Activated naive CD8-positive, alpha-beta T cell treated with anti-CD3 and anti-CD28 coated beads, Interleukin-2, amount 50 U/mL, for 16 hours (primary cell): Measurements from ENCODE around the gene POT1.
A peak's percentile ranks its signal among the peaks of the same experiment; 100 is the strongest.
"Not testable (repeated sequence)": the region's sequence is repeated elsewhere in the genome, so short reads cannot be mapped to it uniquely, and the experiment has no call there.

Source experiments
- DNase-seq: peaks from one replicate; pipeline ENCODE4 v3.0.0-alpha.2; 2020; ENCODE audit warnings: low read depth, low spot score

POT1 gene

GRCh38 chr7:124929467-124930172 lies at the start of gene POT1:
Gene POT1 (minus strand): TSS chr7:124929825. CDS start chr7:124897173, 32,652 bp downstream.
- DNase-seq = peak; percentile 93

DNA sequence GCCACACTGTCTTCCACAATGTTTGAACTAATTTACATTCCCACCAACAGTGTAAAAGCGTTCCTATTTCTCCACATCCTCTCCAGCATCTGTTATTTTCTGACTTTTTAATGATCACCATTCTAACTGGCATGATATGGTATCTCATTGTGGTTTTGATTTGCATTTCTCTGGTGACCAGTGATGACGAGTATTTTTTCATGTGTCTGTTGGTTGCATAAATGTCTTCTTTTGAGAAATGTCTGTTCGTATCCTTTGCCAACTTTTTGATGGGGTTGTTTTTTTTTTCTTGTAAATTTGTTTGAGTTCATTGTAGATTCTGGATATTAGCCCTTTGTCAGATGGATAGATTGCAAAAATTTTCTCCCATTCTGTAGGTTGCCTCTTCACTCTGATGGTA lies 45.5 kb upstream of the POT1 start:
- DNase-seq = not testable (repeated sequence)

- DNase-seq = no peak
These were observed 35.9 kb upstream of the POT1 start for GRCh38 chr7:124965553-124965952.

GRCh38 chr7:124959676-124960075 lies 30.1 kb upstream of the POT1 start:
- no peak for DNase-seq

DNA sequence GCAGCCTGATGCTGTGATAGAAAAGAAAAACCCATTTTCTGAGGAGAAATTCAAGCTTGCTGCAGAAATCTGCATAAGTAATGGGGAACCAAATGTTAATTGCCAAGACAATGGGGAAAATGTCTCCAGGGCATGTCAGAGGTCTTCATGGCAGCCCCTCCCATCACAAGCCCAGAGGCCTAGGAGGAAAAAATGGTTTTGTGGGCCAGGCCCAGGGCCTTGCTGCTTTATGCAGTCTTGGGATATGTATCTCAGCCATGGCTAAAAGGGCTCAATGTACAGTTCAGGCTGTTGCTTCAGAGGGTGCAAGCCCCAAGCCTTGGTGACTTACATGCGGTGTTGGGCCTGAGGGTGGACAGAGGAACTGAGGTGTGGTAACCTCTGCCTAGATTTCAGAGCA lies 28.3 kb upstream of the POT1 start:
- DNase-seq = not testable (repeated sequence)

GRCh38 chr7:124956160-124956559 lies 26.5 kb upstream of the POT1 start:
- DNase-seq = no peak

DNA sequence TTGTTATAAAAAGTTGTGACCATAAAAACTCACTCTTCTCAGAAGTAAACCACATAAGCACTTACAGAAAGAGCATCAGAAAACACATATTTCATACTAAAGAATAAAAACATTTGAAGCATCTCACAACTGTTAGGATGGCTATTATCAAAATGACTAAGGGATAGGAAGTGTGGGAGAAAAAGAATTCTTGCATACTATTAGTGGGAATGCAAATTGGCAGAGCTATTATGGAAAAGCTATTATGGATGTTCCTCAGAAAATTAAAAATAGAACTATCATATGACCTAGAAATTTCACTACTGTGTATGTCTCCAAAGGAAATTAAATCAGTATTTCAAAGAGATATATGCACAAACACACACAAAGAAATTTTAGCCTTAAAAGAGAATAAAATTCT lies 25.2 kb upstream of the POT1 start:
- DNase-seq = no peak

DNA sequence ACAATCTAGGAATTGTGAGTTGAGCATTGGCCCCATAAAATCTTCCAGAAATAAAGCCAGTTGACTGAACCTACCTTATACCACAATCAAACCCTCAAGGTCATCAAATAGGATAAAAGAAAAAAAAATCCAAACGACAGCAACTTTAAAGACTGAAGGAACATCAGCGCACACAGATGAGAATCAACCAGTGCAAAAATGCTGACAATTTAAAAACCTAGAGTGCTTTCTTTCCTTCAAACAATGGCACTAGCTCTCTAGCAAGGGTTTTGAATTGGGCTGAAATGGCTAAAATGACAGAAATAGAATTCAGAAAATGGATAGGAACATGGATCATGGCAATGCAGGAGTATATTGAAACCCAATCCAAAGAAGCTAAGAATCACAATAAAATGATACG lies 16.1 kb upstream of the POT1 start:
- no peak for DNase-seq

DNA sequence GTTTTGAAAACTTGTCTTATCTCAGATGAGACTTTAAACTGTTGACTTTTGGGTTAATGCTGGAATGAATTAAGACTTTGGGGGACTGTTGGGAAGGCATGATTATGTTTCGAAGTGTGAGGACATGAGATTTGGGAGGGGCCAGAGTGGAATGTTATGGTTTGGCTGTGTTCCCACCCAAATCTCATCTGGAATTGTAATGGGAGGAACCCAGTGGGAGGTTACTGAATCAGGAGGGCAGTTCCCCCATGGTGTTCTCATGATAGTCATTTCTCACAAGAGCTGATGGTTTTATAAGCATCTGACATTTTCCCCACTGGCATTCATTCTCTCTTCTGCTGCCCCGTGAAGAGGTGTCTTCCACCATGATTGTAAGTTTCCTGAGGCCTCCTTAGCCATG lies 13.8 kb upstream of the POT1 start:
- DNase-seq = no peak

DNA sequence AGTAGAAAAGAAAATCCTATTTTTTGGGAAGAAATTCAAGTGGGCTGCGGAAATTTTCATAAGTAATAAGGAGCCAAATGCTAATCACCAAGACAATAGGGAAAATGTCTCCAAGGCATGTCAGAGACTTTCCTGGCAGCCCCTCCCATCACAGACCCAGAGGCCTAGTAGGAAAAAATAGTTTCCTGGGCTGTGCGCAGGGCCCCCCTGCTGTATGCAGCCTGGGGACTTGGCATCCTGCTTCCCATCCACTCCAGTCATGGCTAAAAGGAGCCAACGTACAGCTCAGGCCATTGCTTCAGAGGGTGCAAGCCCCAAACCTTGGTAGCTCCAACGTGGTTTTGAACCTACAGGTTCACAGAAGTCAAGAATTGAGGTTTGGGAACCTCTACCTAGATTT lies 12.8 kb upstream of the POT1 start:
- no peak for DNase-seq

DNA sequence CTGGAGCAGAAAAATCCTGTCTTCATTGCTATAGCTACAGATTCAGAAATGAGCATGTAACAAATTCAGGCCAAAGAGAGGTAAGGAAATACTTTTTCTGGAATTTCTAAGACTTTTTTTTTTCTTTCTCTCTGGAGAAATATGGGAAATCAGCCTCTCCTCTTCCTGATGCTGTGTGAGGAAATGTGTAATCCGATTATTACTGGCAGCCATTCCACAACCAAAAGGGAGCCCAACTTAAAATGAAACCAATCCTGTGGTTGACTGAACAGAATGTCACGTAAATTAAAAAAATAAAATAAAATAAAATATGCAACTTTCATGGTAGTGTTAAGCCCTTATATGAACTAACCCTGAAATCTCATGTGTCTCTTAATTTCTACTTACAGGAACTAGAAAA lies 10.7 kb upstream of the POT1 start:
- no peak for DNase-seq

DNA sequence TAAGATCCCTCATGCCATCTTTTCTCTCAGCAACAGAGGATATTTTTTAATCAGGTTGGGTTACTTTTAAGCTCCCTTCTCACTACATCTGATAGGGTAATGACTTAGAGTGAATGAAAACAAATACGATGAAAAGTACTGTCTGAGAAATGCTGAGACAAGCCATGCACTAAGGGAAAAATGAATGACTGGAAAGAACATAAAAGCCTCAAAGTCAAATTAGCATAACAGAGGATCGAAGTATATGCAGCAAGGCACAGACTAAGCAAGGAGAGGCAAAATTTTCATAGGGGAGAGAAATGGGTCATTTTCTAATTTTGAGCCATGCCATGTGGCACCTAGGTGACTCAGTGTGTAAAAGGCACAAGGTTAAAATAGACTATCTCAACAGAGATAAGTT lies 8.5 kb upstream of the POT1 start:
- no peak for DNase-seq

GRCh38 chr7:124937076-124937475 lies 7.5 kb upstream of the POT1 start:
- no peak for DNase-seq

- no peak for DNase-seq
These were observed 5.2 kb upstream of the POT1 start for GRCh38 chr7:124934841-124935240.

- DNase-seq = no peak
These were observed 1.3 kb upstream of the POT1 start for GRCh38 chr7:124930655-124931597.

GRCh38 chr7:124930173-124930623 lies 573 bp upstream of the POT1 start:
- DNase-seq = no peak

DNA sequence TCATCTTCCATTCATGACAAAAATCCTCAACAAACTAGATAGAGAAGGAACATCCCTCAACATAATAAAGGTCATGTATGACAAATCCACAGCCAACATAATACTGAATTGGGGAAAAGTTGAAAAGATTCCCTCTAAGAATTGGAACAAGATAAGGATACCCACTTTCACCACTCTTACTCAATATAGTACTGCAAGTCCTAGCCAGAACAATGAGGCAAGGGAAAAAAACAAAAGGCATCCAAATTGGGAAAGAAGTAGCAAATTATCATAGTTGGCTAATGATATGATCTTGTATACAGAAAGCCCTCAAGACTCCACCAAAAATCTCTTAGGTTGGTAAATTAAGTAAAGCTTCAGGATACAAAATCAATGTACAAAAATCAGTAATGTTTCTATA lies 4.7 kb downstream of the POT1 start:
- DNase-seq = no peak

DNA sequence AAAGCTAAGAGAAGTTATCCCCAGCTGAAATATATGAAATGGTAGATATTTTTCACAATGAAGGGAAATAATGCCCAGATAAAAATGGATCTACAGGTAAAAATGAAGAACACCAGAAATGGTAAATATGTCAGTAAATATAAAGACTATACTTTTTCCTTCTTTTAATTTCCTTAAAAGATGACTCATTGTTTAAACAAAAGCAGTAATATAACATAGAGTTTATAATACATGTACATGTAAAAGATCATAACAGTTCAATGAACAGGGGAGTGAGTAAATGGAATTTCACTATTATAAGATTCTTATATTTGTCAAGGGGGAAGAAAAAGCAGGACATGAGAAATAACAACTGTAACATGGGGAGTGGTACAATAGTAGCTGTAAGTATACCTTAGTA lies 7.4 kb downstream of the POT1 start:
- DNase-seq = no peak

- no peak for DNase-seq
These were observed 9.8 kb downstream of the POT1 start for GRCh38 chr7:124919841-124920240.

- no peak for DNase-seq
These were observed 11.0 kb downstream of the POT1 start for GRCh38 chr7:124918662-124919061.

- no peak for DNase-seq
These were observed 14.4 kb downstream of the POT1 start for GRCh38 chr7:124915242-124915641.

GRCh38 chr7:124914298-124914697 lies 15.3 kb downstream of the POT1 start:
- no peak for DNase-seq

- DNase-seq = no peak
These were observed 16.7 kb downstream of the POT1 start for GRCh38 chr7:124912972-124913371.
